GM18909 (cell line): Measurements from ENCODE around the gene FOSL2.

Source experiments
- ATAC-seq: cut with Tn5 transposase; IDR thresholded peaks from one replicate; pipeline ENCODE4 v1.9.1; 2021; ENCODE audit warnings: mild to moderate bottlenecking; ENCODE audit not compliant: unreplicated experiment, poor library complexity

FOSL2 gene

GRCh38 chr2:28445448-28446258 is 53.0 kb downstream of the FOSL2 start:
- no peak for ATAC-seq

- no peak for ATAC-seq
Observed at GRCh38 chr2:28446531-28446930, 53.9 kb downstream of the FOSL2 start.

GRCh38 chr2:28447086-28447485 is 54.4 kb downstream of the FOSL2 start:
- ATAC-seq, result no peak

- ATAC-seq, result no peak
Observed at GRCh38 chr2:28447943-28448792, 55.5 kb downstream of the FOSL2 start.

GRCh38 chr2:28448793-28449100 is 56.1 kb downstream of the FOSL2 start:
- ATAC-seq, result no peak

- ATAC-seq, result no peak
Observed at GRCh38 chr2:28449126-28449487, 56.4 kb downstream of the FOSL2 start.

- no peak for ATAC-seq
Observed at GRCh38 chr2:28449488-28450395, 57.1 kb downstream of the FOSL2 start.

GRCh38 chr2:28450901-28451565 is 58.4 kb downstream of the FOSL2 start:
- ATAC-seq, result no peak

GRCh38 chr2:28451793-28452533 is 59.3 kb downstream of the FOSL2 start:
- peak; percentile 10 for ATAC-seq

- peak; percentile 58 for ATAC-seq
Observed at GRCh38 chr2:28452534-28453081, 60.0 kb downstream of the FOSL2 start.

- no peak for ATAC-seq
Observed at GRCh38 chr2:28453396-28453795, 60.7 kb downstream of the FOSL2 start.

- ATAC-seq, result no peak
Observed at GRCh38 chr2:28454016-28454930, 61.6 kb downstream of the FOSL2 start.

GRCh38 chr2:28457237-28457636 is 64.6 kb downstream of the FOSL2 start:
- no peak for ATAC-seq

- ATAC-seq, result no peak
Observed at GRCh38 chr2:28461056-28461455, 68.4 kb downstream of the FOSL2 start.

- no peak for ATAC-seq
Observed at GRCh38 chr2:28462122-28462521, 69.5 kb downstream of the FOSL2 start.

- no peak for ATAC-seq
Observed at GRCh38 chr2:28463211-28463816, 70.7 kb downstream of the FOSL2 start.

- no peak for ATAC-seq
Observed at GRCh38 chr2:28463893-28464292, 71.2 kb downstream of the FOSL2 start.
